K562 (cell line): Measurements from ENCODE around the gene N4BP3. TPM values are rescaled to one million over a fixed set of nuclear protein-coding genes. Genes with fewer than 3 reads are reported as not detected.

Source experiments
- BMI1 ChIP-seq: fragments of 150-350 bp; IDR thresholded peaks from 2 replicates; pipeline ENCODE4 v1.6.1; 2014; ENCODE audit warnings: low read length
- BRD4 ChIP-seq: fragments of 200-600 bp; sonication (generic); IDR thresholded peaks from 2 replicates; pipeline ENCODE4 v1.6.1; 2017; ENCODE audit warnings: inconsistent platforms
- DDX20 ChIP-seq: fragments of 450-650 bp; IDR thresholded peaks from 2 replicates; pipeline ENCODE4 v1.6.1; 2016; ENCODE audit warnings: missing genetic modification characterization, low read depth, mild to moderate bottlenecking, missing compliant biosample characterization, moderate library complexity
- ETV5 ChIP-seq: sonication (generic); formaldehyde crosslinking; IDR thresholded peaks from 2 replicates; pipeline ENCODE4 v1.4.0; 2020; ENCODE audit warnings: low read depth, mild to moderate bottlenecking, missing genetic modification reagents
- ETV6 ChIP-seq, 3 experiments: fragments of 150-350 bp in 1 of 3; sonication (generic) in 1 of 3; formaldehyde crosslinking in 1 of 3; IDR thresholded peaks; 2 replicates each; pipeline versions ENCODE4 v1.6.1 to v1.8.0; 2014 to 2022; ENCODE audit warnings: borderline replicate concordance in 2 of 3, low read depth in 2 of 3, antibody characterized with exemption in 1 of 3, low read length in 1 of 3, mild to moderate bottlenecking in 1 of 3, missing genetic modification reagents in 1 of 3
- GATAD2A ChIP-seq: fragments of 450-650 bp; IDR thresholded peaks from 2 replicates; pipeline ENCODE4 v1.6.1; 2017
- MCM7 ChIP-seq, 2 experiments: fragments of 450-650 bp; IDR thresholded peaks; 2 replicates each; pipeline ENCODE4 v1.6.1; 2016 to 2018
- NFXL1 ChIP-seq: fragments of 450-650 bp; formaldehyde crosslinking; IDR thresholded peaks from 2 replicates; pipeline ENCODE4 v1.4.0; 2021; ENCODE audit warnings: mild to moderate bottlenecking
- RBM14 ChIP-seq: fragments of 200-400 bp; formaldehyde crosslinking; IDR thresholded peaks from 2 replicates; pipeline ENCODE4 v1.6.1; 2018; ENCODE audit warnings: low read depth, mild to moderate bottlenecking, low read length, moderate library complexity, borderline replicate concordance; ENCODE audit not compliant: insufficient read depth
- ZNF561 ChIP-seq: fragments of 450-650 bp; formaldehyde crosslinking; conservative IDR thresholded peaks from 2 replicates; pipeline ENCODE4 v1.4.0; 2020; ENCODE audit warnings: mild to moderate bottlenecking, moderate library complexity
- ZSCAN29 ChIP-seq: fragments of 450-650 bp; IDR thresholded peaks from 2 replicates; pipeline ENCODE4 v1.6.1; 2017
- polyA plus RNA-seq, 8 experiments: library from polyadenylated mRNA; depleted of rRNA in 4 of 8; stranded (reverse) in 5 of 8; unstranded in 3 of 8; fragments of >200 nt; fragmentation: Nextera tagmentation in 2 of 8; fragmentation: Illumina TruSeq in 1 of 8; extraction: Ambion mirVana in 2 of 8; extraction: Trizol in 1 of 8; gene quantifications; 2 replicates each; pipeline versions ENCODE4 v1.2.1 to v1.2.3, GENCODE V29; 2011 to 2014; ENCODE audit warnings: inconsistent platforms in 1 of 8, missing spikeins in 1 of 8
- total RNA-seq, 7 experiments: library from RNA; depleted of rRNA in 6 of 7; stranded (reverse); fragments of >200 nt in 6 of 7; fragmentation: Illumina TruSeq in 2 of 7; extraction: Trizol in 2 of 7; gene quantifications; 2 replicates each; pipeline versions ENCODE4 v1.2.1 to v1.2.3, GENCODE V29; 2011 to 2021; ENCODE audit warnings: low replicate concordance in 1 of 7
- TF ChIP-seq, protein P1 (sequence below): sonication (generic); formaldehyde crosslinking; IDR thresholded peaks from 2 replicates; pipeline ENCODE4 v1.8.0; 2023; ENCODE audit warnings: mild to moderate bottlenecking, missing genetic modification reagents
- TF ChIP-seq, protein P2 (sequence below): fragments of 250-450 bp; sonication (Bioruptor Pico); IDR thresholded peaks from 2 replicates; pipeline ENCODE4 v1.5.0; 2021
- TF ChIP-seq, protein P3 (sequence below): fragments of 250-450 bp; sonication (Bioruptor Pico); IDR thresholded peaks from 2 replicates; pipeline ENCODE4 v1.4.0; 2020; ENCODE audit warnings: mild to moderate bottlenecking
- TF ChIP-seq, protein P4 (sequence below): fragments of 450-650 bp; IDR thresholded peaks from 2 replicates; pipeline ENCODE4 v1.6.1; 2017; ENCODE audit warnings: antibody characterized with exemption
- TF ChIP-seq, protein P5 (sequence below), 2 experiments: fragments of 450-650 bp in 1 of 2; IDR thresholded peaks; 2 replicates each; pipeline ENCODE4 v1.6.1; 2011 to 2017; ENCODE audit warnings: low read depth in 2 of 2, antibody characterized with exemption in 1 of 2, borderline replicate concordance in 1 of 2, low read length in 1 of 2, mild to moderate bottlenecking in 1 of 2, mixed read lengths in 1 of 2; ENCODE audit not compliant: control insufficient read depth in 1 of 2

Gene N4BP3
- total and polyA plus RNA-seq, 9 of the 15 experiments (the other 6 are each of a cell fraction or from before 2014, with no cell fraction given), result 0.06 to 7.0 (median 2.4) TPM

DNA sequence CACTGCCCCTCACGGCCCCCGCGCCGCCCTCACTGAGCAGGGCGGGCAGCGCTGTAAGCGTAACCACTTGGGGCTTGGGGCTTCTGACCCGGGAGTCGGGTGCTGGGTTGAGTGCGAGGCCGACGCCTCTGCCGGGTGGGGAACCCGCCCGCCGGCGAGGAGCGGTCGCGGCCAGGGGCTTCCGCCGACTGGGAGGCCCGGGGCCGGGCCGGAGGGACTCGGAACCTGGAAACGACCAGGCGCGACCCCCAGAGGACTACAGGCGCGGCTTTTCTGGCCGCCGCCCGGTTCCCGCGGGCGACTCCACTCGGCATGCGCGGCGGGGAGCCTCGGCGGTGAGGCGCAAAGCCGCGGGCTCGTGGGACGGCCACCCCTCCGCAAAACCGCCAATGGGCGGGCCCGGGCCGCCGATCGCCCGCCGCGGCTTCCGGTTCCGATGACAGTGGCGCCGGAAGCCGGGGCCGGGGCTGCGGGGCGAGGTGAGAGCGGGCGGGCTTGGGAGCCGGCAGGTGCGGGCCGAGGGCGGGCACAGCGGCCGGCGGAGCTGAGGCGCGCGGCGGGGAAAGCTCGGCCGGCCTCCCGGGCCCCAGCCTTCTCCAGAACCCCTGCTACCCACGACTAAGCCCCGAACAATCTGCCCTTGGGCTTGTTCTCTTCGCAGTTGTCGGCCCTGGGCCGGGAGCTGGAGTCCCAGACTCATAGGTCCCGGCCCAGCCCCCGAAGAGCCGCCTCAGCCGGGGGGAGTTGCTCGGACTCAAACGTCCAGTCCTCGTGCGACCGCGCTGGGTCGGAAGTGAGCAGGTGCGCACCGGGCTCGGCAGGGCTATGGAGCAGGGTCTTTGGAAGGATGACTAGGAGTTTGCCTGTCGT is 17.5 kb downstream of the N4BP3 start, which contains the start of gene RMND5B (continued):
- TF ChIP-seq MCM7 (IDR thresholded peaks at IDR 0.05) (no peak), NFXL1 (CRISPR knock-in tag) (no peak), ZSCAN29 (no peak), ZNF561 (CRISPR knock-in tag) (no peak), ETV6 (IDR thresholded peaks at IDR 0.05; ENCODE audit: borderline replicate concordance in 1 of 2, low read depth in 2 of 2, low read length in 1 of 2) (0 out of 4 replicates have a peak, but pooled peaks of 1 of the 2 experiments have one; percentile 16), ETV6 (CRISPR knock-in tag; IDR thresholded peaks at IDR 0.05; ENCODE audit: borderline replicate concordance) (no peak), BMI1 (no peak), GATAD2A (0 out of 2 replicates have a peak, but pooled peaks have one; percentile 65), DDX20 (tag) (no peak), ETV5 (CRISPR knock-in tag) (peak; percentile 53; the same call in 1 of the 2 replicates), RBM14 (no peak), BRD4 (no peak)
- TF ChIP-seq, protein P1, sequence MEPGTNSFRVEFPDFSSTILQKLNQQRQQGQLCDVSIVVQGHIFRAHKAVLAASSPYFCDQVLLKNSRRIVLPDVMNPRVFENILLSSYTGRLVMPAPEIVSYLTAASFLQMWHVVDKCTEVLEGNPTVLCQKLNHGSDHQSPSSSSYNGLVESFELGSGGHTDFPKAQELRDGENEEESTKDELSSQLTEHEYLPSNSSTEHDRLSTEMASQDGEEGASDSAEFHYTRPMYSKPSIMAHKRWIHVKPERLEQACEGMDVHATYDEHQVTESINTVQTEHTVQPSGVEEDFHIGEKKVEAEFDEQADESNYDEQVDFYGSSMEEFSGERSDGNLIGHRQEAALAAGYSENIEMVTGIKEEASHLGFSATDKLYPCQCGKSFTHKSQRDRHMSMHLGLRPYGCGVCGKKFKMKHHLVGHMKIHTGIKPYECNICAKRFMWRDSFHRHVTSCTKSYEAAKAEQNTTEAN (CRISPR knock-in tag), result no peak
- TF ChIP-seq, protein P2, sequence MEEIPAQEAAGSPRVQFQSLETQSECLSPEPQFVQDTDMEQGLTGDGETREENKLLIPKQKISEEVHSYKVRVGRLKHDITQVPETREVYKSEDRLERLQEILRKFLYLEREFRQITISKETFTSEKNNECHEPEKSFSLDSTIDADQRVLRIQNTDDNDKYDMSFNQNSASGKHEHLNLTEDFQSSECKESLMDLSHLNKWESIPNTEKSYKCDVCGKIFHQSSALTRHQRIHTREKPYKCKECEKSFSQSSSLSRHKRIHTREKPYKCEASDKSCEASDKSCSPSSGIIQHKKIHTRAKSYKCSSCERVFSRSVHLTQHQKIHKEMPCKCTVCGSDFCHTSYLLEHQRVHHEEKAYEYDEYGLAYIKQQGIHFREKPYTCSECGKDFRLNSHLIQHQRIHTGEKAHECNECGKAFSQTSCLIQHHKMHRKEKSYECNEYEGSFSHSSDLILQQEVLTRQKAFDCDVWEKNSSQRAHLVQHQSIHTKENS, result no peak
- TF ChIP-seq, protein P3, sequence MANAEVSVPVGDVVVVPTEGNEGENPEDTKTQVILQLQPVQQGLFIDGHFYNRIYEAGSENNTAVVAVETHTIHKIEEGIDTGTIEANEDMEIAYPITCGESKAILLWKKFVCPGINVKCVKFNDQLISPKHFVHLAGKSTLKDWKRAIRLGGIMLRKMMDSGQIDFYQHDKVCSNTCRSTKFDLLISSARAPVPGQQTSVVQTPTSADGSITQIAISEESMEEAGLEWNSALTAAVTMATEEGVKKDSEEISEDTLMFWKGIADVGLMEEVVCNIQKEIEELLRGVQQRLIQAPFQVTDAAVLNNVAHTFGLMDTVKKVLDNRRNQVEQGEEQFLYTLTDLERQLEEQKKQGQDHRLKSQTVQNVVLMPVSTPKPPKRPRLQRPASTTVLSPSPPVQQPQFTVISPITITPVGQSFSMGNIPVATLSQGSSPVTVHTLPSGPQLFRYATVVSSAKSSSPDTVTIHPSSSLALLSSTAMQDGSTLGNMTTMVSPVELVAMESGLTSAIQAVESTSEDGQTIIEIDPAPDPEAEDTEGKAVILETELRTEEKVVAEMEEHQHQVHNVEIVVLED (CRISPR knock-in tag), result peak; percentile 74
- TF ChIP-seq, protein P4, sequence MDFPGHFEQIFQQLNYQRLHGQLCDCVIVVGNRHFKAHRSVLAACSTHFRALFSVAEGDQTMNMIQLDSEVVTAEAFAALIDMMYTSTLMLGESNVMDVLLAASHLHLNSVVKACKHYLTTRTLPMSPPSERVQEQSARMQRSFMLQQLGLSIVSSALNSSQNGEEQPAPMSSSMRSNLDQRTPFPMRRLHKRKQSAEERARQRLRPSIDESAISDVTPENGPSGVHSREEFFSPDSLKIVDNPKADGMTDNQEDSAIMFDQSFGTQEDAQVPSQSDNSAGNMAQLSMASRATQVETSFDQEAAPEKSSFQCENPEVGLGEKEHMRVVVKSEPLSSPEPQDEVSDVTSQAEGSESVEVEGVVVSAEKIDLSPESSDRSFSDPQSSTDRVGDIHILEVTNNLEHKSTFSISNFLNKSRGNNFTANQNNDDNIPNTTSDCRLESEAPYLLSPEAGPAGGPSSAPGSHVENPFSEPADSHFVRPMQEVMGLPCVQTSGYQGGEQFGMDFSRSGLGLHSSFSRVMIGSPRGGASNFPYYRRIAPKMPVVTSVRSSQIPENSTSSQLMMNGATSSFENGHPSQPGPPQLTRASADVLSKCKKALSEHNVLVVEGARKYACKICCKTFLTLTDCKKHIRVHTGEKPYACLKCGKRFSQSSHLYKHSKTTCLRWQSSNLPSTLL, result no peak
- TF ChIP-seq, protein P5, sequence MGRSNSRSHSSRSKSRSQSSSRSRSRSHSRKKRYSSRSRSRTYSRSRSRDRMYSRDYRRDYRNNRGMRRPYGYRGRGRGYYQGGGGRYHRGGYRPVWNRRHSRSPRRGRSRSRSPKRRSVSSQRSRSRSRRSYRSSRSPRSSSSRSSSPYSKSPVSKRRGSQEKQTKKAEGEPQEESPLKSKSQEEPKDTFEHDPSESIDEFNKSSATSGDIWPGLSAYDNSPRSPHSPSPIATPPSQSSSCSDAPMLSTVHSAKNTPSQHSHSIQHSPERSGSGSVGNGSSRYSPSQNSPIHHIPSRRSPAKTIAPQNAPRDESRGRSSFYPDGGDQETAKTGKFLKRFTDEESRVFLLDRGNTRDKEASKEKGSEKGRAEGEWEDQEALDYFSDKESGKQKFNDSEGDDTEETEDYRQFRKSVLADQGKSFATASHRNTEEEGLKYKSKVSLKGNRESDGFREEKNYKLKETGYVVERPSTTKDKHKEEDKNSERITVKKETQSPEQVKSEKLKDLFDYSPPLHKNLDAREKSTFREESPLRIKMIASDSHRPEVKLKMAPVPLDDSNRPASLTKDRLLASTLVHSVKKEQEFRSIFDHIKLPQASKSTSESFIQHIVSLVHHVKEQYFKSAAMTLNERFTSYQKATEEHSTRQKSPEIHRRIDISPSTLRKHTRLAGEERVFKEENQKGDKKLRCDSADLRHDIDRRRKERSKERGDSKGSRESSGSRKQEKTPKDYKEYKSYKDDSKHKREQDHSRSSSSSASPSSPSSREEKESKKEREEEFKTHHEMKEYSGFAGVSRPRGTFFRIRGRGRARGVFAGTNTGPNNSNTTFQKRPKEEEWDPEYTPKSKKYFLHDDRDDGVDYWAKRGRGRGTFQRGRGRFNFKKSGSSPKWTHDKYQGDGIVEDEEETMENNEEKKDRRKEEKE (IDR thresholded peaks at IDR 0.05; ENCODE audit: borderline replicate concordance in 1 of 2, control insufficient read depth in 1 of 2, low read depth in 2 of 2, low read length in 1 of 2), result peak in 1 of 2 experiments; percentile 73; a peak in 1 of 4 replicates
